HG03108 (cell line): Measurements from ENCODE around the gene SMC6.

Experiments
- ATAC-seq: cut with Tn5 transposase; IDR thresholded peaks from one replicate; pipeline ENCODE4 v1.9.1; 2021; ENCODE audit warnings: moderate library complexity; ENCODE audit not compliant: unreplicated experiment

The SMC6 gene

GRCh38 chr2:17717666-17718065 lies 35.9 kb downstream of the SMC6 start:
- no peak for ATAC-seq

DNA sequence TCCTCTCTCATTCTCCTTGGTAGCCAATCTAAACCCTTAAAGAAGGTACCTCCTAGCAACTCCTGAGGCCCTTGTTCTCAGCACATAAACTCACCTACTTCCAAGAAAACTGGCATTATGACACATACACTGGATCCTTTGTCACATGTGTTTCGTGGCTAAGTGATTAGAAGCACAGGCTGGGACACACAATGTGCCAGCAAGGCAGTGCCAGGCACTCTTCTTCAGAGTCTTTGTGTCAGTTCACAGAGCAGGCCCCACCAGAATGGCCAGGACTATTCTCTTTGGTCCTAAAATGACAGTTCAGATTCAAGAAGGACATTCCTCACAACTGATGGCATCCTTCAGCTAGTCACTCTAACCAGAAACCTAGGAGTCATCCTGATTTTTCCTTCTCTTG lies 40.3 kb downstream of the SMC6 start:
- no peak for ATAC-seq

DNA sequence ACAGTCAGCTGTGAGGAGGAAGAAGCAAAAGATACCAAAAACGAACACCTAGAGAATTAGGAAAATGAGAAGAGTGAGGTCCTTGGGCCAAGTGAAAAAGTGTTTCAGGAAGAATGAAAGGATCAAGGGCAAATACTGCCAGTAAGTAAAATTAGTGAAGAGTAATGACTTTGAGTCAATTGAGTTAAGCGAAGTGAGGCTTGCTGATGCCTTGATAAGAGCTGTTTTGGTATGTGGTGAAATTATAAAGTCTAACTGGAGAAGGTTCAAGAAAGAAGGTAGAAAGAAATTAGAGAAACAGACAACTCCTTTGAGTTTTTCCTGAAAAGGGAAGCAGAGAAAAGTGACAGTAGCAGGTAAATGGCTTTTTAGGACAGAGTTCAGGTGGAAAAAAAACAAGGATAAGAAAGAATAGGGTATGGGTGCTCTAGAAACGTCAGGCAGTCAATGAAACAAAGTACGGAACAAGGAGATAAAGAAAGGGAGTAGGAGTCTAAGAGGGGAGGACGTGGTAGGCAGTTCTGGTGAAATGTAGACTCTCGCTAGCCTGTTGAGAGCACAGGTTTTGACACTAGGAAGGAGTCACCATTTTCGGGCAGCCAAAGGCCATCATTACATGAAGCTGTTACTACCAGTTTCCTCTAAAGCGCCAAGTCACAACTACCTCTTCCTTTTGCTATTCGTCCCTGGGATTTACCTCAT lies 42.9 kb downstream of the SMC6 start:
- no peak for ATAC-seq

DNA sequence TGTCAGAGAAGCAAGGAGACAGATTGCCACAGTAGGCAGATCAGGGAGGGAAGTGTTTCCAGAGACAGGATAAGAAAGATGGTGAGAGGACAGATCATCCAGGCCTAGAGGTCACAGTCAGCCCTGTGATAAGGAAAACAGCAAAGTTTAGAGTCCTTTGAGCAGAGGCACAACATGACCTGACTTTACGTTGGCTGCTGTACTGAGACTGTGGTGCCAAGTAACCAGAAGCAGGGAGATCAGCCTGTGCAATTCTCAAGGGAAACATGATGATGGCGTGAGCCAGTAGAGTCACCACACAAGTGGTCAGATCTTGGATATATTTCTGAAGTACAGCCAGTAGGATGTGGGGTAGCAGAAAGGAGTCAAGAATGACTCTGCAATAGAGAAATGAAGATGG lies 43.7 kb downstream of the SMC6 start:
- ATAC-seq, result no peak

DNA sequence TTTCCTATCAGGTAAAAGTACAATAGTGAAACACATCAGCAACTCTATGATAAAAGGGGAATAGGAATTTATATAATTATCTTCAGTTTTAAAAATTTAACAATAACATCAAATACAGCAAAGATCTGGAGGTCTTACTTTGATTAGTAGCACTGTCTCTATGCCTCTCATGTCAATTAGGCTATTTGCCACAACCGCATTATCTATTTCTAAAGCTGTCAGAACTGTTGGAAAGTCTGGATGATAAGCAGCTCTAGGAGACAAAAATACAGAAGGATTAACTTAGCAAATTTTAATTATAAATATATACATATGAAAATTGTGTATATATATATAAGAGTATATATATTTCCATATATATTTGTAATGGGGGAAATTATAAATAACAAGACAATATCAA lies 45.1 kb downstream of the SMC6 start:
- ATAC-seq, result no peak

DNA sequence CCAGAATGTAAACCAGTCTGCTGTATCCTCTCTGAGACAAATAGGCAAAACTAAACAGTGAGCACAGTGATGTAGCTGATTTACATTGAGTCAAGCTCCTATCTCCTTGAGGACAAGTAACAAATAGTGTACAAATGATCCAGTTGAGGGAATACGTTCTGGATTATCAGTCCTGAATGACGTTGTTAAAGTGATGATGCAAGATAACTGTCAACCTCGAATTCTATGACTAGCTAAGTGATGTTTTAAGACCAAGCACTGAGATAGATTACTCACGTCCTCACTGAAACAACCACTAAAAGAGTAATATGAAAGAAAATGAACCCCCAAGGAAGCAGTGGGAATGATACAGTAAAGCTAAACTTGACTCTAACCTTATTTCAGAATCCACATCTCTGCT lies 46.8 kb downstream of the SMC6 start:
- ATAC-seq, result no peak

DNA sequence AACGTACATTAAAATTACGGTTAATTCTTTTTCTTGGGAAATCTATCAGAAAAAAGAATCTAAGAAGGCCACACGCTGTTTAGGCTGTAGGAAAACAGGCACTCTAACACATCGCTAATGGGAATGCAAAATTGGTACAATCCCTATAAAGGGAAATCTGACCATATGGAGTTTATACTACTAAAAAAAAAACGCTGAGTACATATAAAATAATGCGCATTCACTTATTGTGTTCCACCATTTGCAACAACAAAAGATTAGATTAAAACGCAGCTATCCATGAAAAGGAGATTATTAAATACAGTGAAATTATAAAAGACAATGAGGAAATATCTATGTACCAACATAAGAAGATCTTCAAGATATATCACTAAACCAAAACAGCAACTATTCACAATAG lies 62.8 kb downstream of the SMC6 start:
- no peak for ATAC-seq

GRCh38 chr2:17689010-17689409 lies 64.6 kb downstream of the SMC6 start:
- no peak for ATAC-seq

- no peak for ATAC-seq
Observed at GRCh38 chr2:17688600-17688999, 65.0 kb downstream of the SMC6 start.

- ATAC-seq, result no peak
Observed at GRCh38 chr2:17683981-17684380, 69.6 kb downstream of the SMC6 start.

GRCh38 chr2:17682098-17682857 lies 71.3 kb downstream of the SMC6 start:
- ATAC-seq, result no peak

- ATAC-seq, result no peak
Observed at GRCh38 chr2:17680119-17680518, 73.5 kb downstream of the SMC6 start.

GRCh38 chr2:17674817-17675216 lies 78.8 kb downstream of the SMC6 start:
- no peak for ATAC-seq

- ATAC-seq, result no peak
Observed at GRCh38 chr2:17672583-17673317, 80.9 kb downstream of the SMC6 start.

DNA sequence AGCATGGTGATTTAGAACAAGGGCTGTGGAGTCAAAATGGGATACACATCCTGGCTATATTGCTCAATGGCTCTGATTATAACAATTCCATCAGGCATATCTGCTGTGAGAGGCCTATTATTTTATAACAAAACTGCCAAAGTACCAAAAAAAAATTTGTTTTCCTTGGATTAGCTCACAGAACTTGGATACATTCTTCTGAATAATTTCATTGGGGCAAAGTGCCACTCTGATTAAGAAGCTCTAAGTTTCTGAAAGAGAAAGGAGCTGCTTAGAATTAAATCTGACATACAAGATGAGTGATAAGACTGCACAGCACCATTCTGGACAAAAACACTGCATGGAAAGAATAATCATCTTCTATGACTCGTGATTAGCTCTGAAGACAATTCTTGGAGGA lies 85.7 kb downstream of the SMC6 start:
- ATAC-seq, result no peak

DNA sequence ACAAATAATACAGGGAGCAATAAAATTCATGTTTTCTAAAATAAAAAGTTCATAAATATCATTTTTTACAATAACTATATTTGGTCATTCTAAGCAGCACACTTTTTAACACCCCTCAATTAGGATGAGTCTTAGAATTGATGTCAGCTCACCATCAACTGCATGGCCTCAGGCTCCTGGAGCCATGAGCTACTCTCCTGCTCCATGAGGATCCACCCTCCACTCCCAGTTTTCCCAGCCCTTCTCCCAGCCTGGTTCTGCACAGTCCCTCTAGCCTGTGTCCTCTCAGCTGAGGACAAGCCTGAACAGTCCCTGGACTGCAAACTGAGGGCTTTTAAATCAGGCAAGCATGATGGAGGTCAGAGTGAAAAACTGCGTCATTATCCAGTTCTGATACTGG lies 89.1 kb downstream of the SMC6 start:
- ATAC-seq, result no peak

DNA sequence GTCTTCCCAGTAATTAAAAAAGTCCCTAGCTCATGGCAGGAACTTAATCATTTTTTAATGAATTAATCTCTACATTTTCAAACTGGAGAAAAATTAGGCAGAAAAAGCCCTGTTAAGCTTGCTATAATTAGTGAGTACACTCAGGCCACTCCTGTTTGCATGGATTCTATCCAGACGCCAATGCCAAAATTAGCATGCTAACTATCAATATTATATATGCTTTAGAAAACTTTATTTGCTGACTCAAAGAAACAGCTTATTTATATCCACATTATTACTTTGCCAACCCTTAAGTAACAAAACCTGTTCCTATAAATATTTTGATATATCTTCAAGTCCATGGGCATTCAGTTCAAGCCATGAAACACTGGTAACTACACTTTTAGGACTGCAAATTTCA lies 90.9 kb downstream of the SMC6 start:
- ATAC-seq, result no peak

DNA sequence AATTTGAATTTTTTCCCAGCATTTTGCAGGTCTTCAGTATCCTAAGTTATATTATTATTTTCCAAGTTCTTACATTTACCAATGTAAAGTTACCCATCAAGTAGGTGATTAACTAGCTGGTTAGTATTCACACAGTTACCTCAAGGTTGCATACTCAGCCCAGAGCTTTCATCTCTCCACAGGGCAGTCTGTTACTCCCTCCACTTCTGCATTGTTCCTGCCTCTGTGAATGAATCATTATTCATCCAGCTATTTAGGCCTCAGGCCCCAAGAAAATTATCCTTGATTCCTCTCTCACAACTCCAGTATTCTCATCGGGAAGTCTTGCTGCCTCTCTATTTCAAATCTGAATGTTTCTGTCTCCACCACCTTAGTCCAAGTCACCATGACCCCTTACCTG lies 92.2 kb downstream of the SMC6 start:
- no peak for ATAC-seq

DNA sequence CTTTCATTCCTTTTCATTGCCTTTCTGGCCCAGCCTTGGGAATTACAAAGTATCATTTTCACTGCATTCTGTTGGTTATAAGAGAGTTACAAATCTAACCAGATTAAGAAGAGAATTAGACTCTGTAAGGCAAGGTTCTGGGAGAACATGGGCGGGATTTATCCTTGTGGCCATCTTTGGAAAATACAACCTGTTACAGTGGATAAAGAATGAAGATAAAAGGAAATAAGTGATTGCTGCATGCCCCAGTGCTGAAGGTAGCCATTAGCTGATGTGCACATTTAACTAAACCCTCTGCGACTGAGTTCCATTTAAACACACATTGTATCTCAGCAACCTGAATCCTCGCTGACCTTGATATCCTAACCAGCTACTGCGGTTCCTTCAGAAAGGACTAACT lies 93.4 kb downstream of the SMC6 start:
- ATAC-seq, result no peak

DNA sequence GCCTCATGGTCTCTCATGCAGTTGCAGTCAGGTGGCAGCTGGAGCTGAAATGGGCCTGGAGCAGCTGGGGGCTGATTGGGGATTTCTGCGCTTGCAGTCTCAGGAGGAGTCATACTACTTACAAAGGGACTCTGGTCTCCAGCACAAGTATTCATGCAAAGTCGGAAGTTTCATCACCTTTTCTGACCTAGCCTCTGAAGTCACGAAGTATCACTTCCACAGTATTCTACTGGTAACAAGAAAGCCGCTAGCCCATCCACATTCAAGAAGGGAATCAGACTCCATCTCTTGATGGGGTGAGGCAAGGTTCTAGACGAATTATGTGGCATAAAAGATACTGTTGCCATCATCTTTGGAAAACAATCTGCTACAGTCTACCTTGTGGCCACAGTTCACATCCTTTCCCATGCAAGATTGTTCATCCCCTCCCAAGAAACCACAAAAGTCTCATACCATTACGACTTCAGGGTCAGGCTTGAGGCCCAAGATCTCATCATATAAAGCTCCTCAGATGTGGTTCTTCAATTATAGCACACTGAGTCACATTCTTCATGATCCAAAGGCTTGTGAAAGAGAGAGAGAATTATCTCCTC lies 95.3 kb downstream of the SMC6 start:
- peak; percentile 62 for ATAC-seq

- ATAC-seq, result no peak
Observed at GRCh38 chr2:17657759-17658158, 95.9 kb downstream of the SMC6 start.
